GM10248 (cell line): ENCODE results near the gene HSDL1.

Experiments
- CTCF ChIA-PET: fragments of 300-600 bp; sonication (Branson Sonifier 250); formaldehyde crosslinking; extraction: SDS; loops from one replicate; lab custom pipeline; 2021; ENCODE audit warnings: antibody characterized with exemption; lab: Yijun Ruan, JAX
- POLR2A ChIA-PET: fragments of 350-650 bp; sonication (Branson Sonifier 250); formaldehyde crosslinking; extraction: SDS; loops from one replicate; lab custom pipeline; 2020; ENCODE audit warnings: antibody characterized with exemption; lab: Yijun Ruan, JAX
- DNase-seq: peaks from one replicate; pipeline ENCODE4 v3.0.0; 2012; ENCODE audit errors: extremely low spot score
- TF ChIP-seq, protein P1 (sequence below): IDR thresholded peaks from 2 replicates; pipeline ENCODE4 v1.5.1; 2012; ENCODE audit warnings: mild to moderate bottlenecking, low read depth; ENCODE audit errors: extremely low read depth, missing control alignments, control extremely low read depth

HSDL1 gene

DNA sequence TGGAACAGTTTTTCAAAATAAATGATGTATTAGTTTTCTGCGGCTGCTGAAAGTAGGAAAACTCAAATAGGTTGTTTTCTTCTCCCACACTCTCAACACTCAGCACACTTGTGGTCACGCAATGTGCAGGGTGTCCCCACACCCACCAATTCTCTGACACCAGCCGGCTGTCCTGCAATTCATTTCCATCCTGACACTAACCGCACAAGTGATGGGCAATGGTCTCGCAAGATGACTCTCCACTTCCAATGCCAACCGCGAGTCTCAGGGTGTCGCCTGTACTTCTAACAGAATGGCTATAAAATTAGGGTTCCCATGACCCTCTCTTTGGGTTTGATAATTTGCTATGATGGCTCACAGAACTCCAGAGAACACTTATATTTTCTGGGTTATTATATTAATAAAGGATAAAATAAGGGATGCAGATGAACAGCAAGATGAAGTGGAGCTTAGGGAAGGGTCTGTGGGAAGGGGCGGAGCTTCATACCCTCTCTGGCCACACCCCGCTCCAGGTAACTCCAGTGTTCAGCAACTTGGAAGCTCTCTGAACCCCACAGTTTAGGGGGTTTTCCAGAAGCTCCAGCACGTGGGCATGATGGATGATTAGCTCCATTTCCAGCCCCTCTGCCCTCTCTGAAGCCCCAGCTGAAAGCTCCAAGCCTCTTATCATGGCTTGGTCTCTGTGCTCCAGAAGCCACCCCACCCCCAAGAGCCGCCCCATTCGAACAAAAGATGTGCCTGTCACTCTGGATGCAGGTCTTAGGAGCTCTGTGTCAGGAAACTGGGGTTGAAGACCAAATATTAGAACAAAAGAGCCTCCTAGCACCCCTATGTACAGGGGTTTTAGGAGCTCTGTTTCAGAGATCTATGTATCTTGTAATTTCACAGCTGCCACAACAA, 22.1 kb upstream of the HSDL1 start:
- POLR2A ChIA-PET: no interaction called here
- TF ChIP-seq, protein P1, sequence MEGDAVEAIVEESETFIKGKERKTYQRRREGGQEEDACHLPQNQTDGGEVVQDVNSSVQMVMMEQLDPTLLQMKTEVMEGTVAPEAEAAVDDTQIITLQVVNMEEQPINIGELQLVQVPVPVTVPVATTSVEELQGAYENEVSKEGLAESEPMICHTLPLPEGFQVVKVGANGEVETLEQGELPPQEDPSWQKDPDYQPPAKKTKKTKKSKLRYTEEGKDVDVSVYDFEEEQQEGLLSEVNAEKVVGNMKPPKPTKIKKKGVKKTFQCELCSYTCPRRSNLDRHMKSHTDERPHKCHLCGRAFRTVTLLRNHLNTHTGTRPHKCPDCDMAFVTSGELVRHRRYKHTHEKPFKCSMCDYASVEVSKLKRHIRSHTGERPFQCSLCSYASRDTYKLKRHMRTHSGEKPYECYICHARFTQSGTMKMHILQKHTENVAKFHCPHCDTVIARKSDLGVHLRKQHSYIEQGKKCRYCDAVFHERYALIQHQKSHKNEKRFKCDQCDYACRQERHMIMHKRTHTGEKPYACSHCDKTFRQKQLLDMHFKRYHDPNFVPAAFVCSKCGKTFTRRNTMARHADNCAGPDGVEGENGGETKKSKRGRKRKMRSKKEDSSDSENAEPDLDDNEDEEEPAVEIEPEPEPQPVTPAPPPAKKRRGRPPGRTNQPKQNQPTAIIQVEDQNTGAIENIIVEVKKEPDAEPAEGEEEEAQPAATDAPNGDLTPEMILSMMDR: no peak
- CTCF ChIA-PET: interaction anchor here (0.6 to 3.3 kb wide), 8 partner anchors 9 to 256 kb away, joined by 3 to 9 read pairs (median 3); partner anchors contain the start of gene TAF1C
- no peak for DNase-seq

- ChIA-PET POLR2A (no interaction called here), CTCF (interaction anchor here (0.8 to 3.3 kb wide), 3 partner anchors 12 to 44 kb away, joined by 3 to 9 read pairs (median 9); partner anchors contain the start of gene TAF1C)
- DNase-seq: no peak
- TF ChIP-seq, protein P1: no peak
Observed at GRCh38 chr16:84165746-84166145, 20.8 kb upstream of the HSDL1 start.

DNA sequence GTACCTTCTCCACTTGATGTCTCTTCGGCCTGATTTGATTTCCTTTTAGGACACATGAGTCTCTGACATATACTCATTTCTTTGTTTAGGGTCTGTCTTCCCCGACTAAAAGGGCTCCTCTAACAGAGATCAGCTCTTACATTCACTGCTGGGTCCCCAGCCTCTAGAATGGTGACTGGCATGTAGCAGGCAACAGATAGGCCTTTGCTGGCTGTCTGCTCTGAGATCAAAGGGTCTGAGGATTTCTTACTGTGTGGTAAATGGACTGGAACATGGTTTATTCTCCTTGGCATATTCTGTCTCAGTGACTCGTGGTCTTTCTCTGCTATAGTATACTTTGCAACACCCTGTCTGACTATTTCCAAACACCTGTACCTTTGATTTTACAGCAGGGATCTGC, 16.8 kb upstream of the HSDL1 start:
- DNase-seq: no peak
- TF ChIP-seq, protein P1: no peak
- POLR2A ChIA-PET: no interaction called here
- CTCF ChIA-PET: interaction anchor here (1.7 kb wide), 1 partner anchor 25 kb away, joined by 7 read pairs; the partner anchor contains the start of gene TAF1C

GRCh38 chr16:84161037-84161436, 16.1 kb upstream of the HSDL1 start:
- POLR2A ChIA-PET: no interaction called here
- no peak for DNase-seq
- TF ChIP-seq, protein P1: no peak
- CTCF ChIA-PET: interaction anchor here (1.0 to 1.7 kb wide), 2 partner anchors 8 to 26 kb away, joined by 3 to 7 read pairs; partner anchors contain the start of gene TAF1C

DNA sequence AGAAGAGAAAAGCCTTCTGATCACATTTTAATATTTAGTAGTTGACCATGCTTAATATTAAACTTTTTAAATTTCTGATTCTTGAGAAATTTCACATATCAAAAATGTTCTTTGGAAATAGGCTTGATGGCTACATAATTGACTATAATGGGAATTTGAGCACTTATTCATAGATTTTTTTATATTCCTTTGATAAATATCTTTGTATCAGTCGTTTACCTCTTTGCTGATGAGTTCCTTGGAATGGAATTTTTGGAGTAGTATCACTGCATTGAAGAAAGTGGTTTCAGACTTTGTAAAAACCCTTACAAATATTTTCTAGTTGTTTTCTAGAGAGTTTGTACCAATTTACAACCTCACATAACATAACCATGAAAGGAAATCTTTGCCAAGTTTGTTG, 14.8 kb upstream of the HSDL1 start:
- ChIA-PET POLR2A (no interaction called here), CTCF (interaction anchor here (1.0 to 1.7 kb wide), 2 partner anchors 9 to 27 kb away, joined by 3 to 7 read pairs; partner anchors contain the start of gene TAF1C)
- DNase-seq: no peak
- TF ChIP-seq, protein P1: no peak

GRCh38 chr16:84159007-84159406, 14.0 kb upstream of the HSDL1 start:
- no peak for DNase-seq
- TF ChIP-seq, protein P1: no peak
- ChIA-PET POLR2A (no interaction called here), CTCF (interaction anchor here (1.0 kb wide), 1 partner anchor 28 kb away, joined by 4 read pairs; the partner anchor contains the start of gene TAF1C)
